Epithelial cell of umbilical artery (primary cell): ENCODE results near the gene TSEN2. TPM values are rescaled to one million over a fixed set of nuclear protein-coding genes. Genes with fewer than 3 reads are reported as not detected.

Experiments used
- total RNA-seq: library from RNA; depleted of rRNA; stranded (reverse); fragments of >200 nt; gene quantifications from 2 replicates; pipeline ENCODE4 v1.2.3, GENCODE V29; 2014

Gene TSEN2
- total RNA-seq, result 16.9 and 19.6 TPM in 2 replicates

DNA sequence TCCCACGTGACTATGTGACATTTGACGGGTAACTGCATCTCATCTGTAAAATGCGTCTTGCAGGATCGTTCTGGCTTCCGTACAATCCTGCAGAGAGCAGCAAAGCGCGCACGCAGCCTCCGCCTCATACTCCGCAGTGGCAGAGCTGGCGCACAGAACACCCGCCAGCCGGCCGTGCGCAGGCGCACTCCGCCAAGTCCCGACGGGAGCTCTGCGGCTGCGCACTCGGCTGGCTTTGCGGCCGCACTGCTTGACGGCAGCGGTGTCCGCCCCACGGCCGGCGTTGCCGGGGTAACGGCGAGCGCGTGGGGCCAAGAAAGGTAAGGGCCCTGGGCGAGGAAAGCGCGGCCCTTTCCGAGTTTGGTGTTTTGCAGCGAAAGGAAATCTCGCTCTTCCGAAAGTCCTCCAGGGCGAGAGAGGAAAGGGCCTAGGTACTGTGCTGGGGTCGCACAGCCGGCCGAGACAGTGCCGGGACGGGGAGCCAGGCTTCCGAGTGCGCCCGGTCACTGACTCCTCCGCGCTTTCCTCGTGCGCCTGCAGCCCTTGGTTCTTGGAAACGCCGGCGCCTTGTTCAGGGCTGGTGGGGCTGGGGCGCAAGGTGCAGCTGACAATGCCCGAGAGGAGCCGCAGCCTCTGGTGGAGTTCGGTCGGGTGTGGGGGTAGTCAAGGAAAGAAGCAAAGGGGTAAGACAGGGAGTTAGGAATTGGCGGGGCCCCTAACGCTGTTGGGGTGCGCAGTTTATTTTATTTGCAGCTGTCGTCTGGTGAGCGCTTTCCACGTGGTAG, at the start of gene TSEN2:
Gene TSEN2, plus strand, starts transcription at position 283 of the 785 bp plus-strand sequence. CDS start 5,321 bp downstream, outside the sequence.

DNA sequence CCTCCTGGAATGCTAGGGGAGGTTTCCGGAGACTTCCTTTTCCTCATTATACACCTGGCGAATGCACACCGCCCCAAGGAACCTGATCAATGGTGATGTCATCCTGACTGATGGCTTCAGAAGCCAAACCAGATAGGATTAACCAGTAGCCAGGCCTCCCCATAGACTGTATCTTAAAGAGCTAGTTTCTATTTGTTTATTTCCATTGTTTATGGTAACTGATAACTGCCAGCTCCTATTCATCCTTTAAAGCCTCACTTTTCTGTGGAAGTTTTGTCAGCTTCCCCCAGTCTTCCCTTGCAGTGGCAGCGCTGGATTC, 61.2 kb downstream of the TSEN2 start, which contains the start of gene MKRN2OS:
Gene MKRN2OS, minus strand, starts transcription at position 27 of the 319 bp plus-strand sequence. CDS start 35 bp downstream, outside the sequence.

DNA sequence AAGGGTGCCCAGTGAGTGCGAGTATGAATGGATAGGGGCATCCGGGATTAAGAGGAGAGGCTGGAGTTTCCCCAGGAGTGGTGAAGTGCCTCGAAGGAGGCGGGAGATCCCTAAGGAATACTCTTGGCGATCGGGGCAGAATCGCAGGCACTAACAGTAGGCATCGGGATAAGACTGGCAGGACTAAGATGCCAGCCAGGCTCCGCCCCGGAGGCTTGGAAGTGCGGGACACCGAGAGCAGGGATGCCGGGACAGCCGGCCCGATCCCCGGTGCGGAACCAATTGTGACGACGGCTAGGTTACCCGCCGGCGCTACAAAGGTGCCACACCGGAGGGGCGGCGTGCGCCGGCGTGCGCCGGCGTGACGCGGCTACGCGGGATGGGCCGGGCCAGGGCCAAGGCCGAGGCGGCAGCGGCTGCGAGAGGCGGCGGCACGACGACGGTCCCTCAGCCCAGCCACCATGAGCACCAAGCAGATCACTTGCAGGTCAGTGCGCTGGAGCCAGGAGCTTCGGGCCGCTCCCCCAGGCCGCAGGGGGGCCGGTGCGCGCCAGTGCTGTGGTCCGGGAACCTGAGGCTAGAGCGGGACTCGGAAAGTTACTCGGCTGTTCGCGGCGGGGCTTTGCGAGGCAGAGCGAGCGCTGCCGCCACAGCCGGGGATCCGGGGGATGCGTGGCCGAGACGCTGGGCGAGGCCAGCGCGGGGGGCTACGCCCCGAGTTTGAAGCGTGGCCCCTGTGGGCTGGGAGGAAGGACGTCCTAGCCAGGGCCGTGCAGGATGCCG, 72.6 kb downstream of the TSEN2 start, which contains the start of gene MKRN2:
Gene MKRN2, plus strand, starts transcription at position 398 of the 783 bp plus-strand sequence. Its CDS starts 64 bp downstream, at position 462.

Other genes with a start within 250 kb of the TSEN2 start
- 0.32 and 0.76 TPM in 2 replicates for gene PPARG, start 195.4 kb upstream of the TSEN2 start, total RNA-seq
- gene MKRN2OS, start 61.0 kb downstream of the TSEN2 start, total RNA-seq, result not detected in 2 replicates
- 36.9 and 47.1 TPM in 2 replicates for gene MKRN2, start 72.6 kb downstream of the TSEN2 start, total RNA-seq
- 71.8 and 84.7 TPM in 2 replicates for gene RAF1, start 179.6 kb downstream of the TSEN2 start, total RNA-seq